NCI-H2029 (cell line): ENCODE data around the gene TBC1D5.

Experiments
- DNase-seq: peaks from one replicate; lab custom pipeline; 2025; lab: John Stamatoyannopoulos, UW

TBC1D5 gene

DNA sequence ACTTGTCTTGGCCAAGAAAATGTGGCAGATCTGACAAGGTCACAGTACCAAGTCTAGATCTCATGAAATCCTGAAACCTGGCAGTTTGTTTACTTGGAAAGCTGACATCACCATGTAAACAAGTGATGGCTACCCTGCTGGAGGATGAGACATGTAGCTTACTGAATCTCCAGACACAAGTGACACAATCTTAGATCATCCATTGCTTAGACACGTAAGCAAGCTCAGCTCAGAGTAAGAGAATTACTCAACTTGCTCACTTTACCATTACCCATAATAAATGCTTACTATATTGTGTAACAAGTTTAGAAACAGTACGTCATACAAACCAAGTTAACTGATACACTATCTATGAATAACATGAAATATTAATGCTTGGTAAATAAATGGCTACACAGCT, 263.8 kb downstream of the TBC1D5 start:
- DNase-seq = peak; percentile 9

DNA sequence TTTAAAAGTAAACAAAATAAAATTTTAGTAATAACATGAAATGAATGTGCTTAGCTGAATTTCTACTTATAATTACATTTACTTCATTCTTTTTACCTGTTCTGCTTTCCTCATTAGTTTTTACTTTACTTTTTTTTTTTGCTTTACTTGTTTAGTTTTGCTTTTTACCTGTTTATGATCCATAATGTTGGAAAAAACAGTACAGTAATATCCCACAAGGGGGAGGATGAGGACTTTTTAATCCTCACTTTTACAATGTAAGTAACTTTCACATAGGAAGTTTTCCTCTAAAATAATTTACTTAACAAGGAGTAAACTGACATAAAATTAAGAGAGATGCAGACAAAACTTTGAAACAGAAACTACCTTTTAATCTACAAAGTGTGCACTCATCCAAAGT, 268.7 kb downstream of the TBC1D5 start:
- DNase-seq = no peak

DNA sequence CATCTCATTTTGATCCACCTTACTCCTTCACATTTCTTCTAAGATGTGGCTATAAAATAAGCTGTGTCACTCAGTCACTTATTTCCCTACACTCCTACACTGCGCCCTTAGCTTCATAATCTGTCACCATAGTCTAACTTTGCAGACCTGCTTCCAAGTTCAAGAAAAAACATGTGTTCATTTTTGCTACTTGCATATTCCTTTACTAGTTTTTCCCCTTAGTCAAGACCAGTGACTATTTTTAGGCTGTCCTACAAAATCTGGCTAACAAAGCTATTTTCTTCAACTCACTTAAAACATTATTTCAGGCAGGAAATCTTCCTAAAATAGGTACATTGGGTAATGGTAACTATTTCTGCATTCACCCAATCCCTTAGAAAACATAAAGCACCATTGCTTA, 272.5 kb downstream of the TBC1D5 start:
- no peak for DNase-seq

DNA sequence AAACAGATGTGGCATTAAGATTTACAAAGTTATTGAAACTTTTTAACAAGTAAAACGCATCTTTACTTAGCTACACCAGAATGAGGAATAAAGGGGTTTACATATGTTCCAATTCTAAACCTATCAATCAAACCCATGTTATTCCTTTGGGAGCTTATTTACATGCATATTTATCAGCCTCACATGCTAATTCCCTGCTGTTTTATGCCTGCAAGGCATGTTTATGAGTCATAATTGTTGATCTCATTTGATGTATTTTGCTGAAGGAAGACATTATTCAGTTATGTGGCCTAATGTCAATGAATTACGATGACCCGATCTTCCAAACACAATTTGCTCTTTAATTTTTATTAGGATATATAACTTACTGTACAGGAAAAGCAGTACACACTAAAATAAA, 272.9 kb downstream of the TBC1D5 start:
- no peak for DNase-seq

DNA sequence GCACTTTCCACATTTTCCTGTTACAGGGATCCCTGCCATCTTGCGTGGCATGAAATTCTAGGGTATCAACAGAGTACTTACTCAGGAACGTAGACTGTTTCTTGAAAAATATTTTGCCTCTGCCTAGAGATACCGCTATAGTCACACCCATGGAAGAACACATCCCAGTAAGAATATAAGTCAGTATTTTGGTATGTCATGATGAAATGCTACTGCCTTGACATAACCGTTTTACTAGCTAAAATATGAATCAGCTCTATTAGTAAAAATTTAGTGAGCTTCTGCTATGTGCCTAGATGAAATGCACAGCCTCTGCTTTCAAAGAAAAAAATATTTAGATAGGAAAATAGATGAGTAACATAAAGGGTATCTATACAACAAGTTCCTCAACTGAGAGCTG, 276.4 kb downstream of the TBC1D5 start:
- DNase-seq = no peak

DNA sequence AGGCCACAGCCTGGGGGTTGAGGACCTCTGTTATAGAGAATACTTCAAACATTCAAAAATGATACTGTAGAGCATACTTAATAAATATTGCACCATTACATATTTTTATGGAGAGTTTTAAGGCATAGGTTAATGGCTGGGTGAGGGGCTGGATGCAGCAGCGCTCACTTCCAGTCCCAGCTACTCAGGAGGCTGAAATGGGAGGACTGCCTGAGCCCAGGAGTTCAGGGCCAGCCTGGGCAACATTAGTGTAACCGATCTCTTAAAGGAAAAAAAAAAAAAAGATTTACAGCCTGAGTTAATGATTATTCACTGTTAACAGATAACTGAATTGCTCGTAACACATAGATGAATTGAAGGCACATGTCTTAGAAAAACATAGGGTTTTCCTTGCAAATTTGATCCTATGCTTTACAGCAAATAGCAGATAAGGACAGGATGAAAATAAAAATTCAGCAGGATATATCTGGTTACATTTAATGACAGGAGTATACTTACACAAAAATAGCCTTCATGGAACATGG, 282.9 kb downstream of the TBC1D5 start:
- DNase-seq = no peak

DNA sequence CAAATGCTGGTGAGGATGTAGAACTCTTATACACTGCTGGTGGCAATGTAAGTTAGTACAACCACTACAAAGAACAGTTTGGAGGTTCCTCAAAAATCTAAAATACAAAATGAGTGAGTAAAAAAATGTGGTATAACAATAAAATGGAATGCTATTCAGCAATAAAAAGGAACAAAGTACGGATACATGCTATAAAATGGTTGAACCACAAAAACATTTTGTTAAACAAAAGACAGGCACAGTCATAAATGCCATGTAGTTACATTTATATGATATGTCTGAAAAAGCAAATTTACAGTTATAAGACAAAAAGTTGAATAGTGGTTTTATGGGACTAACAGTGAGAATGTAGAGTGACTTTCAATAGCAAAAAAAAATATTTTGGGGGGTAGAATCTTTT, 285.8 kb downstream of the TBC1D5 start:
- no peak for DNase-seq

DNA sequence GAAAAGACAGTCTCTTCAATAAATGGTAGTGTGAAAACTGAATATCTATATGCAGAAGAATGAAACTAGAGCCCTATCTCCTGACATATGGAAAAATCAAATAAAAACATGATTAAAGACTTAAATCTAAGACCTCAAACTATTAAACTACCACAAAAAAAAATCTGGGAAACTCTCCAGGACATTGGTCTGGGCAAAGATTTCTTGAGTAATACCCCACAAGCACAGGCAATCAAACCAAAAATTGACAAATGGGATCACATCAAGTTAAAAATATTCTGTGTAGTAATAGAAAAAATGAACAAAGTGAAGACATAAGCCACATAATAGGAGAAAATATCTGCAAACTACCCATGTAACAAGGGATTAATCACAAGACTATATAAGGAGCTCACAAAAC, 286.4 kb downstream of the TBC1D5 start:
- no peak for DNase-seq

DNA sequence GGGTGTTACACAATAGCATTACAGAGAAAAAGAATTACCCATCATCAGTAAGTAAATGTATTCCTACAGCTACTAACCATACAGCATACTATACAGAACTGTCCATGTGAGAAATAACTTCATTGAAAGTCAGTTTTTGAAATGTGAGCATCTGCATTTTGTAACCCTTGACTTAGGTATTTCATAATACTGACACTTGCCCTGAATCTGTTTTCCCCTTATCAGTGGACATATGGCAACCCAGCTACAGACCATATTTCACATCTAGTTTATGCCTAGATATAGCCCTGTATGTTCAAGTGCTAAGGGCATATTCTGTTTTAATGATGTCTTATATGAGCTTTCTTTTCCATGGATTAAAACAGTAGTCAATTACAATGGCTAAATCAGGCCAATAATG, 297.6 kb downstream of the TBC1D5 start:
- no peak for DNase-seq

DNA sequence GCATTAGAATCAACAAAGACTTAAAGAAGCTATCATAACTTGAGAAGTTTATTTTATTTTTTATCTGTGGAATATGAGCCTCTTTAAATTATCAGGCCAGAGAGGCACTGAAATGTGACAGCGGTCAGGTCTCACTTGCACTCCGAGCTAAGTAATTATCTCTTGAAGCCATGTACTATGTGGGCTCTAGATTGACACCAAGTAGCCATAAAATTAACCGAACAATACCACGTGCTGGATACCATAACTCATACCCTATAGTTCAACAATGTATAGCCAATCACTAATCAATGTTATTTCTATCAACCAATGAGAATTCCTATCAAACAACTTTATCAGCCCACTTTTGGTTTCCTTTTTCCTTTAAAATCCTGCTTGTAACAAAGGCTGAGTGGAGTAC, 299.3 kb downstream of the TBC1D5 start:
- no peak for DNase-seq

DNA sequence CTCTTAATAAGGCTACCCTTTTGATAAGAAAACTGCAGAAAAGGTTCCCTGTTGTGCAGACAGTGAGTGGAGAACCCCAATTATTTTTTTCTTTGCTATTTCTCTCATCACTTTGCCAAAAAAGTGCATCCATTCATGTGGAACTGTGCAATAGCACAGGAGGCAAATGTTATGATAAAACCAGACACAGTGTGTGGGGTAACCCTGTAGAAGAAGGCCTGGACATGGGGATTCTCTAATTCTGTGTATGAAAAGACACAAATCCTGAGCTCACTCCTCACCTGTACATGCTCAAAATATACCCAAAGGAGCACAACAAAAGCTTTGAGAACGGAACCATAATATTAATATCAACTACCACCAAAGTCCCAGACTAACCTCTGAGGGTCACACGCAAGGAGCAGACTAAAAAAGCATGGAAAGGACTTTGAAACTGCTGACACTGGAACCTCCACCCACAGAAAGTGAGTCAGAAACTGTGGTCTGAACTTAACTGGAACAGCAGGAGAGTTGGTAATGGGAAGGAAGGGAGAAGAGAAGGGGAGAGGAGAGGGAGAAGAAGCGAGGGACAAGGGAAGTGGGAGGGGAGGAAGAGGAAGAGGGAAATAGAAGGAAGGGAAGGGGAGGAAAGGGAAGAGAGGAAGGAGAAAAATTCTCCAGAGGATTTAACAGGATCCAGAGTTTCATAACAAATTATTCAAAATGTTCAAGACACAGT, 299.9 kb downstream of the TBC1D5 start:
- DNase-seq = no peak

DNA sequence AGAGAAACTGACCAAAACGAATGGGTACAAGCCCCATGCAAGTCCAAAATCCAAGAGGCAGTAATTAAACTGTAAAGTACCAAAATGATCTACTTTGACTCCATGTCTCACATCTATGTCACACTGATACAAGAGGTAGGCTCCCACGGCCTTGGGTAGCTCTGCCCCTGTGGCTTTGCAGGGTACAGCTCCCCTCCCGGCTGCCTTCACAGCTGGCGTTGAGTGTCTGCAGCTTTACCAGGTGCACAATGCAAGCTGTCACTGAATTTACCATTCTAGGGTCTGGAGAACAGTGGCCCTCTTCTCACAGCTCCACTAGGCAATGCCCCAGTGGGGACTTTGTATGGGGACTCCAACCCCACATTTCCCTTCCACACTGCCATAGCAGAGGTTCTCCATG, 308.6 kb downstream of the TBC1D5 start:
- no peak for DNase-seq

DNA sequence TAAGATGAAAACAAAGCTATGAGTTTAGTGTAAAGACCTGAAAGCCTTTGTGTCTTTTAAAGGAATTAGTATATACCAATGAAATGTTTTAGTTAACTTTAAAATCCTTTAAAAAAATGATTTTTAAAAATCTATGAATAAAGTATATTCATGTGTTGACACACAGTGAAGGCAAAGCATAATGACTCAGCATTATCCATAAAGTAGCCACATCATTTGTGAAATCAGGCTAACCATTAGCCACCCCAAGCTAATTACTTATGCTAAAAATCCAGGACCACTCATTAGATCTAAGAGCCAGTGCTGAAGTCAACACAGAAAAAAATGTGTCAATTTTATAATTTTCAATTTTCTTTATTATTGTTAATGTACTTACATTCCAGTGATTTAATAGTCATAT, 310.2 kb downstream of the TBC1D5 start:
- no peak for DNase-seq

DNA sequence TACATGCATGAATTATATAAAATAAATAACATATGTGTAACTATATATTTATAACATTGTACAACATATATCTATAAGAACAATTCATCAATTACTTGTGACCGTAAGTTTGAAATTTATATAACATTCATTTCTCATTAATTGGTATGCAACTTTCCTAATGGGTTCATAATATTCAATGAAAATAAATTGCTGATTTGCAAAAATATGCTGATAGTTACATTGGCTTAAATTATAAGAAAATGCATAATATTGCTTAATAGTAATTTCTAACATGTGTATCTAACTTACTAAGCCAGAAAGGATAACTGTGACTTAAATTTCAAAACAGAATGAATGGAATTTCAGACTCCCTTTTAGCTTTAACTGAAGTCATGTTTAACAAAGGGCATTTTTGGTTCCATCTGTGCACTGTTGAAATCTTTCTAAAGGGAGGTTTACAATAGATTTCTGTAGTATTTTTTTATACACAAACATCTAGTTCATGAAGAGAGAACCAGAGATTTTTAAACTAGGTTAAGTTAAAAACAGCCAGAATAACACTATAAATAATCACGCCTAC, 310.9 kb downstream of the TBC1D5 start:
- no peak for DNase-seq

DNA sequence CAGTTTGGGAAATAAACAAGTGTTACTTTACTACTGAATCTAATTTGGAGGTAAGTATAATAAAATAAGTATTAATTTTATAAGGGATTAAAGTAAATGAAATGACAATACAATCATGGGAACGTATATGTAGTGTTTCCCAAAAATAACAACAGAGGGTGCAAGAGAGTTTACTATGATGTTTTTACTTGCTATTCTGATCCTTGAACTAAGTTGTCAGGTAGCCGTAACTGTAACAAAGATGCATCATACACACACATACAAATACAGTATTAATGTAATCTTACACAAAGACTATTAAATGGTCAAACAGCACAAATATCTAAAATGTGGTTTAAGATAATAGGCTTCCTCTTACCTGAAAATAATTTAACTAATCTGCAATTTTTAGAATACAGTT, 311.4 kb downstream of the TBC1D5 start:
- DNase-seq = peak; percentile 6

DNA sequence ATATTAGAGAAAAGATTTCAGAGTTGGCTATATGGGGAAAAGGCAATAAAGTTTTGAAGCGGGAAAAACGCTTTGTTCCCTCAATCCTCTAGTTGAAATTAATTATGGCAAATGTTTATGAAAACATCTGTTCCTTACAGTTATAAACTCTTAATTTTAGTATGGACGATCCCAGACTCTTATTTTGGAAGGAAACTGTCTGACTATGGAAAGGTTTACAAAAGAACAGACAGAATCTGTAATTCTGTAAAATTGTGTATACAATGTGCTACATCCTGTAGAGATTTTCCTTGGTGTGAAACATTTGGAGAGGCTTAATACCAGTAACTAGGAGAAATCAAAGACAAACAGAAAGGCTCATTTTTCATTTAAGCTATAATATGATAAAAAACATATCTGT, 311.8 kb downstream of the TBC1D5 start:
- no peak for DNase-seq

DNA sequence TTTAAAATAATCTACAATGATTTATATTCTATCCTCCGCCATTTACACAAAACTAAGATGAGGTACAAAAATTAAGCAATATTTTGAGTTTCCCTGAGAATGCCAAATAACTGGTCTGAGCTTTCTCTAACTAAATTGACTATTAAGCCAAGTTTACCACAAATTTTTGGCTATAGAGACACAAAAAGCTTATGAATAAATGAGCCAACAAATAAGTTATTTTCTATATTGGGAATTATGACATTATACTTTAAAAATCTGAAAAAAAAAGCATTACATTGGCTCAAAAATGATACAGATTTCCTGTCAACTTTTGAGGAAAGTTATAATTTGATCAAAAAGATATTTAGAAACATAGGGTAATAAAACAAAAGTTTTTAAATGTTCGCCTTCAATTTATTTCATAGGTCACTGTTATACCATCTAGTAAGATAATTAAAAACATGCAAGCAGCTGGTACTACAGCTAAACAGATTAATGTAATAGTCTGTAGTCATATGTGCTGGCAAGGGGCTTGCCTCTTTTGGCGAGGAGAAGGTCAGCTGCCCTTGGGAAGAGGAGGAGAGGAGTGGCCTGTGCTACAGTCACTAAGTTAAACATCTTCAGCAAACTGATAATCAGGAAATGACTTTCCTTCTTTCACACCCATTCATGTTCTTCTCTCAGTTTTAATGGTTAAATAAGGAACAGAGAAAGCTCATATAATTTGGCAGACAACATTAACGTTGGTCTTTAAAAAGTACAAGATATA, 318.5 kb downstream of the TBC1D5 start:
- peak; percentile 10 for DNase-seq

DNA sequence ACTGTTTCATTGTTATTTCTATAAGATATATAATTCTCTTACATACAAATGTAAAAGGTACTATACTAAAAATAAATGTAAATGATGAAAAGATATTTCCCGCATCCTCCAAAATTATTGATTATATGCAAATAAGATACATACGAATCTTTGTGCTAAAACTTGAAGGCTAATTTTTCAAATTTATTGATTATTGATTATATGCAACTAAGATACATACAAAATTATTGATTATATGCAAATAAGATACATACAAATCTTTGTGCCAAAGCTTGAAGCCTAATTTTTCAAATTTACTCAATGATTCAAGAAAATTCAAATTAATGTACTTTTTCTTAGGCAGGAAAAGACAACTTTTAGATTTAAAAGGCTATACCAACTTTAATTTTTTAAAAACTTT, 319.8 kb downstream of the TBC1D5 start:
- DNase-seq = no peak

DNA sequence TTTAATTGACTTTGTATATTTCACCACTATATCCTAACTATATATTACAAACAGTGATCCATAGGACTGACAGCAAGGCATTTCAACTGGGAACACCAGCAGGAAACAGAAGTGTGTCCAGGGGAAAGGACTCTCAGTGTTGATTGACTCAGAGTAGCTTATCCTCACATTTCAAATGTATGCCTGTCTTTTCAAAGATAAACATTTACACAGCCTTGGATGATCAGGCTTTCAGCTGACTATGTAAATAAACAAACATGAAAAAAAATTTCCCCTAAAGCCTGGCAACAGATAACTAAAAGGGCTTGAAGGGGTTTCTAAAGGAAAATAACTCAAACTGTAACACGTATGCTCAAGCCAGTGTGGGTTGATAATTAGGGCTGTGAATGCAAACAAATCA, 321.8 kb downstream of the TBC1D5 start:
- DNase-seq = peak; percentile 91

DNA sequence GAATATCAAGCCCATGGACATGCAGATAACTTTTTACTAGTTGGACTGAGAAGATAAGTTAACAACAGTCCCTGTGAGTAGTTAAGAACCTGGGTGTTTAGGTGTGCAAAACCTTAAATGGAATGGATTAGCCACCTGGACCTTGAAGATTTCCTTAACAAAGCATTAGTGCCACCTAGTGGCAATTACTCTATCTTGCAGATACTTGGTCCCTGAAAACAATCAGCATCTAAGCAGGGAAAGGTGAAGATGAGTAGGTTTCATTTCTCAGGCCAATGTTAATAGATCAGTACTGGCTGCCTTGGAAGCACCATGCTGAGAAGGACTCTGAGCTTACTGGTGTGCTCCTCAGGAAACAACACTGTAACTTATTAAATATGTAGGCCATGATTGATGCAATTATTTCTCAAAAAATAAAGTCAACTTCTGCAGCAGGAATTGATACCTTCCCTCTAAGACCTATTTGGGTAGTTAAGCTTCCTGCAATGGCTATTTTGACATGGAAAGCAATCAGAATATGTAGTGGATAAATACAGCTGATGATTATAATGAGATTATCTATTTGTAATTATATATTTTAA, 329.4 kb downstream of the TBC1D5 start:
- DNase-seq = peak; percentile 85

DNA sequence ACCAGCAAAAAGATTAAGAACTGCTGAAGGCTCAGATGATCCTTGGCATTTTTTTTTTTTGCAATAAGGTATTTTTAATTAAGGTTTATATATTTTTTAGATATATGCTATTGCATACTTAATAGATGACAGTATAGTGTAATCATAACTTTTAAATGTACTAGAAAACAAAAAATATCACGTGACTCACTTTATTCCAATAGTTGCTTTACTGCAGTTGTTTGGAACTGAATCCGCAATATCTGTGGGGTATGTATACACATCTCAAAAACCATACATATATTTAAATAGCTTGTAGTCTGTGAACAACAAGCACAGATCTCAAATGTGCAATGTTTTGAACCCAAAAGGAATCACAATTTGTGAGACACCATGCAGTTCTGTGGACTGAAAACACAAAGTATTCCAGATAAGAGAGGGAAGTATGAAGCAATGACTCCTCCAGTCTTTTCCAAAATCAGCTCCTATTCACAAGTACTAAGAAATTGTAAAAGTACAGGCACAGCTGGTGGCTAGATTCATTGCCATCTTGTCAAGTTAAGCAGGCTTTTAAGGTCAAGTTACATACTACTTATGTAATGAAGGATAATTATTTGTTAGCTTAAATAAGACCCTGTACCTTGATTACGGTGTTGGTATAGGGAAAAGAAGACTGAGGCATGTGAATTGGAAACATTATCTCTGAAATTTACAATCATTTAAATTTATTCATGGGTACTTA, 331.1 kb downstream of the TBC1D5 start:
- no peak for DNase-seq

DNA sequence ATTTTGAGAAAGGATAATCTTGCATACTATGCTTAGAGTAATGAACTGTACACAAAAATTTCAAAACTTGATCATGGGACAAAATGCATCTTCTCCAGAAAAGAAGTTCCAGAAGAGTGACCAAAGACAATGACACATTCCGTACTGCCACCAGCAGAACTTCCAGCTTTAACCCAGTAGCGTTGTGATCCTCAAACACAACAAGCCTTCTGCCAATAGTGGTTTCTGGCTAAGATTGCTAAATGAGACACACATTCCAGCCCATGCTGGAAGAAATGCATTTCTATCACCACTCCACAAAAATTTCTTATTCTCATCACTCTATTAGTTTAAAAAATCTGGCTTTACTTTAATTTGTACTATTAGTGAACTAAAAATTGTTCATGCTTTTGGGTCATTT, 334.9 kb downstream of the TBC1D5 start:
- no peak for DNase-seq
